Fibroblast of gingiva (primary cell): ENCODE measurements around the gene VPS26A.

Experiments used
- DNase-seq: peaks from one replicate; pipeline ENCODE4 v3.0.0-alpha.2; 2011; ENCODE audit warnings: low read depth

The VPS26A gene

GRCh38 chr10:69220507-69220906, 96.5 kb downstream of the VPS26A start:
- no peak for DNase-seq
